Suprapubic skin (tissue), 4 donors: Measurements from ENCODE around the gene TBC1D14. TPM values are rescaled to one million over a fixed set of nuclear protein-coding genes. Genes with fewer than 3 reads are reported as not detected.

Experiments used
- DNase-seq, 2 donors: peaks; one replicate each; pipeline ENCODE4 v3.0.0-alpha.2; 2019; ENCODE audit warnings: low spot score in 2 of 2
- H3K27ac ChIP-seq: fragments of 200-600 bp; sonication (generic); one replicate; pipeline ENCODE4 v1.5.1; 2019
- H3K27me3 ChIP-seq: fragments of 200-600 bp; sonication (generic); one replicate; pipeline ENCODE4 v1.5.1; 2019
- H3K36me3 ChIP-seq: fragments of 200-600 bp; sonication (generic); one replicate; pipeline ENCODE4 v1.5.1; 2019
- H3K4me1 ChIP-seq: fragments of 200-600 bp; sonication (generic); one replicate; pipeline ENCODE4 v1.5.1; 2019
- H3K4me3 ChIP-seq: fragments of 200-600 bp; sonication (generic); one replicate; pipeline ENCODE4 v1.5.1; 2019; ENCODE audit warnings: mild to moderate bottlenecking
- H3K9me3 ChIP-seq: fragments of 200-600 bp; sonication (generic); one replicate; pipeline ENCODE4 v1.5.1; 2019
- CTCF ChIP-seq, 2 donors: fragments of 200-600 bp in 1 of 2; fragments of 450-650 bp in 1 of 2; sonication (generic) in 1 of 2; IDR thresholded peaks; one replicate each; pipeline ENCODE4 v1.5.1; 2016 to 2019; ENCODE audit warnings: antibody characterized with exemption in 2 of 2, mild to moderate bottlenecking in 1 of 2, moderate library complexity in 1 of 2
- EP300 ChIP-seq: sonication (generic); formaldehyde crosslinking; IDR thresholded peaks from one replicate; pipeline ENCODE4 v1.6.1; 2017; ENCODE audit warnings: antibody characterized with exemption
- POLR2A ChIP-seq, 2 donors: fragments of 450-650 bp; IDR thresholded peaks; one replicate each; pipeline ENCODE4 v1.6.1; 2017; ENCODE audit warnings: antibody characterized with exemption in 2 of 2, mild to moderate bottlenecking in 2 of 2, moderate library complexity in 2 of 2
- POLR2AphosphoS5 ChIP-seq, 3 donors: sonication (generic); formaldehyde crosslinking; IDR thresholded peaks; one replicate each; pipeline ENCODE4 v1.6.1; 2017; ENCODE audit warnings: antibody characterized with exemption in 3 of 3
- WGBS: methylation state at CpG from one replicate; pipeline ENCODE4 v1.1.5; 2018; 5-methylcytosine and 5-hydroxymethylcytosine counted together
- total RNA-seq, 4 donors: library from RNA; depleted of rRNA; stranded (reverse); fragments of >200 nt; gene quantifications; one replicate each; pipeline ENCODE4 v1.1.0, GENCODE V29; 2016

The TBC1D14 gene
- total RNA-seq, 4 donors from 2014 or later, result 55.0 to 111 (median 97.9) TPM

DNA sequence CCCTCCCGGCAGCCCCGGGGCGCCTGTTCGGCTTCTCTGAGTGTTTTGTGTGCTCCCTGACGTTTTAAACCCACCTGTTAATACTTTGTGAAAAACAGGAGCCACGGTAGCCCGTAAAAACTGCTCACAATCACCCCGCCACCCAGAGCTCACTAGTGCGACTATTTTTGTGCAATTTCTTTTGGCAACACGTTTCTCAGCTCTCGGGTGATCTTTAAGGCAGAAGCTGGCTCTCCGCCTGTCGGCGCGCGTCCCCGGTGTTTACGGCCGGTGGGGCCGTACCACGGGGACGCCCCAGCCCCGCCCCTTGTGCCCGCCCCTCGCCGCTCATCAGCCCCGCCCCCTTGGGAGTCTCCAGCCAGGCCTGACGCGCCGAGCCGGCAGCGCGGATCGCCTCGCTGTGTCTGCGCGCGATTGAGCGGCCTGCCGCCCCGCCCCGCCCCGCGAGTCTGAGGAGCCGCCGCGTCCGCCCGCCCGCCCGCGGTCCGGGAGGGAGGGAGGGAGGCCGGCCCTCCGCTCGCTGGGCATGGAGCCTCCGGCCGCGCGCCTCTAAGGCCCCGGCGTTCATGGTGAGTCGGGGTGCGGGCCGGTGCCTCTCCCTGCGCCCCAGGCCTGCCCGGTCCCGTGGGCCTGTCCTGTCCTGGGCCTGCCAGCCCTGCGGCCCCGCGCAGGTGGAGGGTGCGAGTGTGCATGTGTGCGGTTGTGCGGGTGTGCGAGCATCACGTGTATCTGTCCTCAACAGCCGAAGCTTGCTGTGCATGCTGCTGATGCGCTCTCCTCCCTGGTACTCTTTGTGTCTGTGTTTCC, 77.4 kb downstream of the TBC1D14 start:
- peaks cover 67% of the 10 kb centered on the region for H3K4me1 ChIP-seq
- WGBS, result under 1% methylated on average over 27 of the region's 78 CpGs
- peak; percentile 96 for DNase-seq

GRCh38 chr4:6987588-6987961, 77.9 kb downstream of the TBC1D14 start:
- Histone ChIP-seq H3K27ac (peak overlapping the region; percentile 97), H3K36me3 (no peaks in the 10 kb centered on the region), H3K4me3 (peak overlapping the region; percentile 93), H3K4me1 (peaks cover 73% of the 10 kb centered on the region), H3K27me3 (no peaks in the 10 kb centered on the region), H3K9me3 (no peaks in the 10 kb centered on the region)
- 5% methylated on average over 17 of the region's 17 CpGs for WGBS
- TF ChIP-seq EP300 (no peak), CTCF (IDR thresholded peaks at IDR 0.05) (no peak), POLR2AphosphoS5 (IDR thresholded peaks at IDR 0.05) (no peak), POLR2A (IDR thresholded peaks at IDR 0.05) (no peak)
- DNase-seq, result no peak

More for the DNA sequence above, 77.4 kb downstream of the TBC1D14 start:
- Histone ChIP-seq H3K36me3 (no peaks in the 10 kb centered on the region), H3K4me3 (peak overlapping the region; percentile 93), H3K27me3 (no peaks in the 10 kb centered on the region), H3K9me3 (no peaks in the 10 kb centered on the region), H3K27ac (peak overlapping the region; percentile 97)
- TF ChIP-seq EP300 (no peak), CTCF (IDR thresholded peaks at IDR 0.05) (no peak), POLR2A (IDR thresholded peaks at IDR 0.05) (peak in 1 of 2 donors; percentile 72), POLR2AphosphoS5 (IDR thresholded peaks at IDR 0.05) (peak in 1 of 3 donors; percentile 47)

- Histone ChIP-seq H3K27me3 (no peaks in the 10 kb centered on the region), H3K9me3 (no peaks in the 10 kb centered on the region), H3K36me3 (no peaks in the 10 kb centered on the region), H3K27ac (peak overlapping the region; percentile 97), H3K4me3 (peak overlapping the region; percentile 93), H3K4me1 (peaks cover 77% of the 10 kb centered on the region)
- 51% methylated on average over 13 of the region's 13 CpGs for WGBS
- TF ChIP-seq POLR2AphosphoS5 (IDR thresholded peaks at IDR 0.05) (no peak), POLR2A (IDR thresholded peaks at IDR 0.05) (no peak), CTCF (IDR thresholded peaks at IDR 0.05) (no peak), EP300 (no peak)
- no peak for DNase-seq
Observed at GRCh38 chr4:6988016-6988715, 78.5 kb downstream of the TBC1D14 start.

DNA sequence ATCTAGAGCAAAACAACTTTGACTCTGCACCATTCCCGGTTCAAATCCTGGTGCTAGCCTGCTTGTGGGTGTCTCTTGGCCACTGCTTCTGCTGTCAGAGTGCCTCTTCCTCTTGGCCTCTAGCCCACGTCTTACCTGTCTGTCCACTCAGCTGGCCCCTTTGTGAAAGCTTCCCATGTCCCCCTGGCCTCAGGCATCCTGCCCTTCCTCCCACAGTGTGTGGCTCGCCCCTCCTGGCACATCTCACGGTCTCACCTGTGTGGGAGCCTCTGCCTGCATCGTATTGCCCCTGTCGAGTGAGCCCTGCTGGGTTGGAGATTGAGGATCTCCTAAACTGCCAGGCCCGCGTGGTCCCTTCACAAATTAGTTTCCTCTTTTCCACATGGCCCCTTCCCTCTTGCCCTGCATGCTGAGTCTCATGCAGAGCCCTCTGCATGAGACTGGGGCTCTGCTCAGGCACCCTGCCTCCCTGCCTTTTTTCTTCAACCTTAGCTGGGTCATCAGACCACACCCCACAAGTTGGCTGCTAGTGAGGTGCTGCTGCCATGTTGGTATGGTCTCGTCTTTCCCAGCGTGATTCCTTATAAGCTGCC, 79.8 kb downstream of the TBC1D14 start:
- no peaks in the 10 kb centered on the region for H3K27me3 ChIP-seq
- no peak overlapping the region for H3K4me3 ChIP-seq
- peaks cover 5% of the 10 kb centered on the region for H3K36me3 ChIP-seq
- H3K4me1 ChIP-seq, result peaks cover 74% of the 10 kb centered on the region
- H3K9me3 ChIP-seq, result no peaks in the 10 kb centered on the region
- 63% methylated on average over 10 of the region's 10 CpGs for WGBS
- peak overlapping the region; percentile 7 for H3K27ac ChIP-seq
- TF ChIP-seq POLR2A (IDR thresholded peaks at IDR 0.05) (no peak), POLR2AphosphoS5 (IDR thresholded peaks at IDR 0.05) (no peak), CTCF (IDR thresholded peaks at IDR 0.05) (no peak), EP300 (no peak)
- DNase-seq, result no peak

DNA sequence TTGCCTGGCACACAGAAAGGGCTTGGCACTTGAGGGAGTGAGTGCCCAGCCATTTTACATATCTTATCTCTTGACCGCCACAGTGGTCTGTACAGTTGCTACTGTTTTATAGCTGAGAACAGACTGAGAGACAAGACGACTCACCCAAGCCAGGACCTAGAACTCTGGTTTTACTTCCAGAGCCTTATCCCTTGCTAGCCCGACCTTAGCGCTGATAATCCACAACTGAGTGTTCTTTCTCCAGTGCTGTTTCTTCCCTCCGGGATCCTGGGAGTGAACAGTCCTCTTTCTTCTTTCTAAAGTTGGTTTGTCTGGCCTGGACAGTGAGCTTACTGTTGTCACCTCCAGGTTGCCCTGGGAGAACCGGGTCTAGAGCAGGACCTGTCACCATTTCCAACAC, 81.0 kb downstream of the TBC1D14 start:
- peak overlapping the region; percentile 82 for H3K27ac ChIP-seq
- no peaks in the 10 kb centered on the region for H3K9me3 ChIP-seq
- TF ChIP-seq EP300, result no peak
- TF ChIP-seq CTCF (IDR thresholded peaks at IDR 0.05), result no peak
- no peak for TF ChIP-seq POLR2AphosphoS5 (IDR thresholded peaks at IDR 0.05)
- TF ChIP-seq POLR2A (IDR thresholded peaks at IDR 0.05), result no peak
- peaks cover 17% of the 10 kb centered on the region for H3K36me3 ChIP-seq
- H3K27me3 ChIP-seq, result no peaks in the 10 kb centered on the region
- H3K4me3 ChIP-seq, result no peak overlapping the region
- 80% methylated on average over 6 of the region's 6 CpGs for WGBS
- peaks cover 65% of the 10 kb centered on the region for H3K4me1 ChIP-seq
- DNase-seq, result no peak
